MCF 10A (cell line): ENCODE results near the gene S1PR2. TPM values are rescaled to one million over a fixed set of nuclear protein-coding genes. Genes with fewer than 3 reads are reported as not detected.
"Not testable (repeated sequence)": the region's sequence is repeated elsewhere in the genome, so short reads cannot be mapped to it uniquely, and the experiment has no call there.

Experiments used
- BruUV-seq: library from RNA; stranded (reverse); fragments of 400-500 nt; replicated peaks from 2 replicates; lab custom pipeline; 2021; lab: Mats Ljungman, UMichigan
- CTCF ChIA-PET: fragments of 300-600 bp; sonication (Branson Sonifier 250); formaldehyde crosslinking; extraction: SDS; loops from one replicate; lab custom pipeline; 2021; ENCODE audit warnings: antibody characterized with exemption, inconsistent platforms; lab: Yijun Ruan, JAX
- POLR2A ChIA-PET: fragments of 300-600, 350-650 bp; sonication (Branson Sonifier 250); formaldehyde crosslinking; extraction: SDS; loops from one replicate; lab custom pipeline; 2020; ENCODE audit warnings: antibody characterized with exemption, inconsistent platforms; lab: Yijun Ruan, JAX
- DNase-seq: peaks from one replicate; pipeline ENCODE4 v3.0.0-alpha.2; 2018; ENCODE audit not compliant: unreplicated experiment
- H3K27ac Mint-ChIP-seq: one replicate; pipeline ENCODE4 v1.8.0; 2022; ENCODE audit warnings: mild to moderate bottlenecking, low read depth, mixed read lengths; ENCODE audit not compliant: unreplicated experiment
- H3K27me3 Mint-ChIP-seq: one replicate; pipeline ENCODE4 v1.8.0; 2022; ENCODE audit warnings: mixed read lengths; ENCODE audit not compliant: insufficient read depth, unreplicated experiment
- H3K36me3 Mint-ChIP-seq: one replicate; pipeline ENCODE4 v1.8.0; 2022; ENCODE audit warnings: mild to moderate bottlenecking, moderate library complexity, mixed read lengths; ENCODE audit not compliant: insufficient read depth, unreplicated experiment
- H3K4me1 Mint-ChIP-seq: one replicate; pipeline ENCODE4 v1.8.0; 2022; ENCODE audit warnings: mixed read lengths; ENCODE audit not compliant: insufficient read depth, unreplicated experiment
- H3K4me3 Mint-ChIP-seq: one replicate; pipeline ENCODE4 v1.8.0; 2022; ENCODE audit warnings: mild to moderate bottlenecking, moderate library complexity, mixed read lengths; ENCODE audit not compliant: unreplicated experiment
- H3K9me3 Mint-ChIP-seq: one replicate; pipeline ENCODE4 v1.8.0; 2022; ENCODE audit warnings: mixed read lengths; ENCODE audit not compliant: unreplicated experiment
- CTCF ChIP-seq: fragments of 200-600 bp; IDR thresholded peaks from one replicate; pipeline ENCODE4 v1.8.0; 2022; ENCODE audit warnings: antibody characterized with exemption, mild to moderate bottlenecking; ENCODE audit not compliant: unreplicated experiment
- intact Hi-C: fragments of 100-400 bp; cut with micrococcal nuclease; formaldehyde crosslinking; loops from 2 replicates; pipeline ENCODE4 v1.14.1; 2022
- total RNA-seq: library from RNA; stranded (reverse); gene quantifications from 2 replicates; pipeline ENCODE4 v1.2.3, GENCODE V29; 2022

S1PR2 gene
- total RNA-seq, 1 experiment from 2014 or later = 0.89 TPM

GRCh38 chr19:10206226-10206885 is 24.8 kb downstream of the S1PR2 start:
- intact Hi-C loops = no loop called here
- peaks cover 3% of the 10 kb centered on the region for H3K27me3 Mint-ChIP-seq
- H3K36me3 Mint-ChIP-seq = no peaks in the 10 kb centered on the region
- peaks cover 6% of the 10 kb centered on the region for H3K4me1 Mint-ChIP-seq
- DNase-seq = peak; percentile 63
- no TSS peak for BruUV-seq
- TF ChIP-seq CTCF = no peak
- POLR2A ChIA-PET = interaction anchor here (0.5 to 1.3 kb wide), 3 partner anchors 12 to 167 kb away, joined by 3 to 7 read pairs (median 4); partner anchors contain the start of gene DNMT1
- H3K4me3 Mint-ChIP-seq = no peak overlapping the region
- no peaks in the 10 kb centered on the region for H3K9me3 Mint-ChIP-seq
- CTCF ChIA-PET = interaction anchor here (0.5 to 1.4 kb wide), 5 partner anchors 44 to 374 kb away, joined by 3 to 6 read pairs (median 4); no protein-coding TSS in a partner anchor
- no peak overlapping the region for H3K27ac Mint-ChIP-seq

- POLR2A ChIA-PET = interaction anchor here (1.3 kb wide), 1 partner anchor 11 kb away, joined by 7 read pairs; the partner anchor contains the start of gene DNMT1
- Mint-ChIP-seq H3K9me3 (no peaks in the 10 kb centered on the region), H3K27ac (no peak overlapping the region), H3K4me3 (no peak overlapping the region), H3K27me3 (no peaks in the 10 kb centered on the region), H3K36me3 (no peaks in the 10 kb centered on the region), H3K4me1 (peaks cover 6% of the 10 kb centered on the region)
- no TSS peak for BruUV-seq
- DNase-seq = no peak
- intact Hi-C loops = no loop called here
- CTCF ChIA-PET = interaction anchor here (0.6 to 1.4 kb wide), 3 partner anchors 44 to 84 kb away, joined by 3 to 6 read pairs (median 4); no protein-coding TSS in a partner anchor
- no peak for TF ChIP-seq CTCF
These were observed 25.5 kb downstream of the S1PR2 start for GRCh38 chr19:10205636-10206035.

GRCh38 chr19:10203686-10204085 is 27.4 kb downstream of the S1PR2 start:
- Mint-ChIP-seq H3K4me1 (peaks cover 6% of the 10 kb centered on the region), H3K36me3 (no peaks in the 10 kb centered on the region), H3K9me3 (no peaks in the 10 kb centered on the region), H3K4me3 (no peak overlapping the region), H3K27ac (no peak overlapping the region), H3K27me3 (no peaks in the 10 kb centered on the region)
- ChIA-PET POLR2A (no interaction called here), CTCF (interaction anchor here (0.5 kb wide), 1 partner anchor 203 kb away, joined by 3 read pairs; no protein-coding TSS in a partner anchor)
- intact Hi-C loops = no loop called here
- no peak for TF ChIP-seq CTCF
- no TSS peak for BruUV-seq
- DNase-seq = no peak

- DNase-seq = no peak
- Mint-ChIP-seq H3K27ac (no peak overlapping the region), H3K27me3 (no peaks in the 10 kb centered on the region), H3K9me3 (no peaks in the 10 kb centered on the region), H3K4me1 (peaks cover 6% of the 10 kb centered on the region), H3K4me3 (no peak overlapping the region), H3K36me3 (no peaks in the 10 kb centered on the region)
- intact Hi-C loops = no loop called here
- ChIA-PET CTCF (interaction anchor here (0.6 to 1.5 kb wide), 3 partner anchors 10 to 188 kb away, joined by 3 to 4 read pairs (median 4); no protein-coding TSS in a partner anchor), POLR2A (interaction anchor here (0.9 kb wide), 1 partner anchor 97 kb away, joined by 3 read pairs; no protein-coding TSS in a partner anchor)
- no TSS peak for BruUV-seq
- TF ChIP-seq CTCF = no peak
These were observed 30.0 kb downstream of the S1PR2 start for GRCh38 chr19:10201176-10201575.

- H3K36me3 Mint-ChIP-seq, H3K4me3 Mint-ChIP-seq, CTCF ChIA-PET: not testable (repeated sequence)
These were observed 31.0 kb downstream of the S1PR2 start for GRCh38 chr19:10200101-10200500.

GRCh38 chr19:10198889-10199644 is 32.1 kb downstream of the S1PR2 start:
- intact Hi-C loops, H3K27me3 Mint-ChIP-seq, H3K4me1 Mint-ChIP-seq, H3K4me3 Mint-ChIP-seq, POLR2A ChIA-PET, DNase-seq, H3K9me3 Mint-ChIP-seq, CTCF ChIA-PET, H3K36me3 Mint-ChIP-seq, H3K27ac Mint-ChIP-seq, BruUV-seq: not testable (repeated sequence)

More at GRCh38 chr19:10200101-10200500, 31.0 kb downstream of the S1PR2 start:
- H3K27me3 Mint-ChIP-seq, POLR2A ChIA-PET, BruUV-seq, H3K27ac Mint-ChIP-seq, intact Hi-C loops, H3K9me3 Mint-ChIP-seq, H3K4me1 Mint-ChIP-seq, DNase-seq: not testable (repeated sequence)
